GM12878 (cell line): ENCODE measurements around the gene SYS1.

Experiments
- BHLHE40 ChIP-seq, 2 experiments: fragments of 450-650 bp in 1 of 2; IDR thresholded peaks; 2 replicates each; pipeline ENCODE4 v1.6.1; 2011 to 2017; ENCODE audit warnings: low read depth in 2 of 2, borderline replicate concordance in 1 of 2, improper control_type of control experiment in 1 of 2, low read length in 1 of 2, mild to moderate bottlenecking in 1 of 2
- EZH2 ChIP-seq: IDR thresholded peaks from 2 replicates; pipeline ENCODE4 v1.6.1; 2012; ENCODE audit warnings: low read depth, mild to moderate bottlenecking, control low read depth, inconsistent platforms, low read length, borderline replicate concordance; ENCODE audit not compliant: control insufficient read depth
- HDAC6 ChIP-seq: fragments of 200-600 bp; sonication (generic); IDR thresholded peaks from one replicate; pipeline ENCODE4 v1.8.0; 2017; ENCODE audit warnings: antibody characterized with exemption; ENCODE audit not compliant: unreplicated experiment
- IKZF2 ChIP-seq, 2 experiments: fragments of 450-650 bp; IDR thresholded peaks; 2 replicates each; pipeline ENCODE4 v1.6.1; 2017; ENCODE audit warnings: mild to moderate bottlenecking in 2 of 2, moderate library complexity in 2 of 2
- JUND ChIP-seq: IDR thresholded peaks from 2 replicates; pipeline ENCODE4 v1.6.1; 2012; ENCODE audit warnings: low read depth, mild to moderate bottlenecking, low read length, improper control_type of control experiment, moderate library complexity
- MYC ChIP-seq: IDR thresholded peaks from 2 replicates; pipeline ENCODE4 v1.6.1; 2011; ENCODE audit warnings: mild to moderate bottlenecking, low read length, moderate library complexity, inconsistent platforms; ENCODE audit not compliant: insufficient read depth, insufficient replicate concordance, insufficient read length, severe bottlenecking
- RAD21 ChIP-seq: IDR thresholded peaks from 2 replicates; pipeline ENCODE4 v1.6.1; 2011; ENCODE audit warnings: mild to moderate bottlenecking, low read depth, low read length, moderate library complexity; ENCODE audit not compliant: insufficient read depth
- TBL1XR1 ChIP-seq: IDR thresholded peaks from 2 replicates; pipeline ENCODE4 v1.6.1; 2012; ENCODE audit warnings: low read depth, low read length, improper control_type of control experiment
- ZSCAN29 ChIP-seq: fragments of 450-650 bp; IDR thresholded peaks from 2 replicates; pipeline ENCODE4 v1.6.1; 2017; ENCODE audit warnings: mild to moderate bottlenecking, moderate library complexity
- TF ChIP-seq, protein P1 (sequence below), 3 experiments: IDR thresholded peaks in 2 of 3; conservative IDR thresholded peaks in 1 of 3; 2 replicates each; pipeline ENCODE4 v1.5.1; 2011; ENCODE audit warnings: low read depth in 3 of 3, low read length in 3 of 3, mild to moderate bottlenecking in 3 of 3, control low read depth in 2 of 3, moderate library complexity in 2 of 3, inconsistent platforms in 1 of 3, mixed read lengths in 1 of 3; ENCODE audit not compliant: control insufficient read depth in 2 of 3, insufficient read depth in 1 of 3; ENCODE audit errors: extremely low read depth in 1 of 3
- TF ChIP-seq, protein P2 (sequence below): IDR thresholded peaks from 2 replicates; pipeline ENCODE4 v1.6.1; 2012; ENCODE audit warnings: low read depth, low read length, improper control_type of control experiment

DNA sequence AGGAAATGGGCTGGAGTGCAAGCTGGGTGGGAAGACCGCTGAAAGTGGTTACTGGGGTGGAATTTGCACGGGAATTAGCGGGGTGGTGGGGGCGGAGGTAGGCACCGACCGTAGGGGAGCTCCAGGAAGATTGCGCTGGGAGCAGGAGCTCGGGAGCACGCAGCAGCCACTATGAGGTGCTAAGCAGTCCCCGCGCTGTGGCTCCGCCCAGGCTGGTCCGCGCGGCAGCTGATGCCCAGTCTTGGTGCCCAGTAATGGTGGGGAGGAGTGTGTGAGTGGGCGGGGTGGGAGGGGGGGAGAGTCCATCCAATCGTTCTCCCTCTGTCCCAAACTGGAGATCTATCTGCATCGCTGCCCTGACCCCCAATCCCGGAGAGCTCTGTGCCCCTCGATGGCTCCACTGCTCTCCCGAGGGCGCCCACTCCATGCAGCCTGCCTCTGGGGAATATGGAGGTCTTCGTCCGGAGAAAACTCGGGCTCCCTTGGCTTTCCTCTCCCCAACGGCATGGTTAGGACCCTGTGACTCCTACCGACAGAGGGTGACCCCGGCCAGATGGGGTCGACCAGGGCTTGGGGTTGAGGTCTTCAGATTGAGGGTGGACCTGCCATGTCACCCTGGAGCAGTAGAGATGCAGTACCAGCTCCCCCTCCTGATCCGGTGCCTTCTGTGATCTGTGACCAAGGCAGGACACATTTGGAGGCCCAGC is 9.8 kb downstream of the SYS1 start:
- TF ChIP-seq EZH2, result no peak
- TF ChIP-seq, protein P1, sequence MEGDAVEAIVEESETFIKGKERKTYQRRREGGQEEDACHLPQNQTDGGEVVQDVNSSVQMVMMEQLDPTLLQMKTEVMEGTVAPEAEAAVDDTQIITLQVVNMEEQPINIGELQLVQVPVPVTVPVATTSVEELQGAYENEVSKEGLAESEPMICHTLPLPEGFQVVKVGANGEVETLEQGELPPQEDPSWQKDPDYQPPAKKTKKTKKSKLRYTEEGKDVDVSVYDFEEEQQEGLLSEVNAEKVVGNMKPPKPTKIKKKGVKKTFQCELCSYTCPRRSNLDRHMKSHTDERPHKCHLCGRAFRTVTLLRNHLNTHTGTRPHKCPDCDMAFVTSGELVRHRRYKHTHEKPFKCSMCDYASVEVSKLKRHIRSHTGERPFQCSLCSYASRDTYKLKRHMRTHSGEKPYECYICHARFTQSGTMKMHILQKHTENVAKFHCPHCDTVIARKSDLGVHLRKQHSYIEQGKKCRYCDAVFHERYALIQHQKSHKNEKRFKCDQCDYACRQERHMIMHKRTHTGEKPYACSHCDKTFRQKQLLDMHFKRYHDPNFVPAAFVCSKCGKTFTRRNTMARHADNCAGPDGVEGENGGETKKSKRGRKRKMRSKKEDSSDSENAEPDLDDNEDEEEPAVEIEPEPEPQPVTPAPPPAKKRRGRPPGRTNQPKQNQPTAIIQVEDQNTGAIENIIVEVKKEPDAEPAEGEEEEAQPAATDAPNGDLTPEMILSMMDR (IDR thresholded peaks at IDR 0.05 in 2 of 3, conservative IDR thresholded peaks at IDR 0.05 in 1 of 3; ENCODE audit: control insufficient read depth in 2 of 3, extremely low read depth in 1 of 3, insufficient read depth in 1 of 3, low read depth in 3 of 3, low read length in 3 of 3), result no peak
- no peak for TF ChIP-seq MYC
- TF ChIP-seq, protein P2, sequence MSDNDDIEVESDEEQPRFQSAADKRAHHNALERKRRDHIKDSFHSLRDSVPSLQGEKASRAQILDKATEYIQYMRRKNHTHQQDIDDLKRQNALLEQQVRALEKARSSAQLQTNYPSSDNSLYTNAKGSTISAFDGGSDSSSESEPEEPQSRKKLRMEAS, result no peak
- no peak for TF ChIP-seq ZSCAN29
- TF ChIP-seq TBL1XR1, result no peak
- no peak for TF ChIP-seq JUND
- no peak for TF ChIP-seq HDAC6
- TF ChIP-seq RAD21, result no peak
- TF ChIP-seq IKZF2 (IDR thresholded peaks at IDR 0.05), result no peak
- TF ChIP-seq BHLHE40 (IDR thresholded peaks at IDR 0.05; ENCODE audit: borderline replicate concordance in 1 of 2, low read depth in 2 of 2, low read length in 1 of 2), result no peak
